Stimulated activated CD8-positive, alpha-beta memory T cell treated with anti-CD3 and anti-CD28 coated beads, Interleukin-7, amount 100 ng/mL, for 24 hours (primary cell): ENCODE measurements around the gene SEC61A1.

Experiments used
- DNase-seq: peaks from one replicate; pipeline ENCODE4 v3.0.0-alpha.2; 2020; ENCODE audit warnings: low read depth

Gene SEC61A1

DNA sequence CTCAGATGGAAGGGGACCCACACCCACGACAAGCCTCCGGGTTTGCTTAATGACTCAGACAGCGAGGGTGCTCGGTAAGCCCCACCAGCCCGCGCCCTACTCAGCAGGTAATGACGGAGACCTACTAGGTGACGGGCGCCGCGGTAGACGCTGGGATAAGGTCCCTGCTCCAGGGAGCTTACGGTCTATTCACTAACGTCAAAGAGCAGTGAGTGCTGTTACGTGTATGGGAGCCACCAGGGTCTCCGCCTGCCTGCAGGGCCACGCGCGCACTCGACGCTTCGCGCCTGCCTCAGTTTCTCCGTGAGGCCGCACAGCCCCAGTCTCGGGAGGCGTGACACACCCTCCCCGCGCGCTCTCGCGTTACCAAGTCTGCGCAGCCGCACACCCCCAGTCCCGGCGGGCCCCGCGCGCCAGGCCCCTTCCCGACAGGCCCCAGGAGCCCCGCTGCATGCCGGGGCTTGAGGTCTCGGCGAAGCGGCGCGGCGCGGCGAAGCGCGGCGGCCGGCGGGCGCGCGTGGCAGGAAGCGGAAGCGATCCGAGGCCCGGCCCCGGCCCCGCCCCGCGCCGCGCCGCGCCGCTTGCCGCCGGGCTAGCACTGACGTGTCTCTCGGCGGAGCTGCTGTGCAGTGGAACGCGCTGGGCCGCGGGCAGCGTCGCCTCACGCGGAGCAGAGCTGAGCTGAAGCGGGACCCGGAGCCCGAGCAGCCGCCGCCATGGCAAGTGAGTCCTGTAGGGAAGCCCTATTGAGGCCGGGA lies at the start of gene SEC61A1:
Gene SEC61A1 (plus strand): TSS at position 601 of the 758 bp plus-strand sequence. CDS start 116 bp downstream, at position 717.
- peak; percentile 92 for DNase-seq

DNA sequence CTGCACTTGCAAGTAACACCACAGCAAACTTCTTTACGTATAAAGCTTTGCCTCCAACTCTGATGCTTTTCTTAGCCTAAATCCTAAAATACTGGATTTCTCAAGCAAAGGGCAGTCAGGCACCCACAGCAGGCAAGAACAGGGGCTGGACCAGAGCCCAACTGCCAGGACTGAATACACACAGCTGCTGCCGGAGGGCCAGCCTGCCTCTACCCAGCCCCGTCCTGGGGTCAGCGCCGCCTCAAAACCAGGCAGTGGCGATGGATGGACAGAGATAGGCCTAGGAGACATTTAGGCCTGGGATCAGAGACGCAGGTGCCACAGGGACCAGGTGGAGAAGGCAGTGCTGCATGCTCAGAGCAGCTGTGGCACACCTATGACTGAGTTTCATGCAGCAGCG lies 47.6 kb upstream of the SEC61A1 start:
- no peak for DNase-seq

DNA sequence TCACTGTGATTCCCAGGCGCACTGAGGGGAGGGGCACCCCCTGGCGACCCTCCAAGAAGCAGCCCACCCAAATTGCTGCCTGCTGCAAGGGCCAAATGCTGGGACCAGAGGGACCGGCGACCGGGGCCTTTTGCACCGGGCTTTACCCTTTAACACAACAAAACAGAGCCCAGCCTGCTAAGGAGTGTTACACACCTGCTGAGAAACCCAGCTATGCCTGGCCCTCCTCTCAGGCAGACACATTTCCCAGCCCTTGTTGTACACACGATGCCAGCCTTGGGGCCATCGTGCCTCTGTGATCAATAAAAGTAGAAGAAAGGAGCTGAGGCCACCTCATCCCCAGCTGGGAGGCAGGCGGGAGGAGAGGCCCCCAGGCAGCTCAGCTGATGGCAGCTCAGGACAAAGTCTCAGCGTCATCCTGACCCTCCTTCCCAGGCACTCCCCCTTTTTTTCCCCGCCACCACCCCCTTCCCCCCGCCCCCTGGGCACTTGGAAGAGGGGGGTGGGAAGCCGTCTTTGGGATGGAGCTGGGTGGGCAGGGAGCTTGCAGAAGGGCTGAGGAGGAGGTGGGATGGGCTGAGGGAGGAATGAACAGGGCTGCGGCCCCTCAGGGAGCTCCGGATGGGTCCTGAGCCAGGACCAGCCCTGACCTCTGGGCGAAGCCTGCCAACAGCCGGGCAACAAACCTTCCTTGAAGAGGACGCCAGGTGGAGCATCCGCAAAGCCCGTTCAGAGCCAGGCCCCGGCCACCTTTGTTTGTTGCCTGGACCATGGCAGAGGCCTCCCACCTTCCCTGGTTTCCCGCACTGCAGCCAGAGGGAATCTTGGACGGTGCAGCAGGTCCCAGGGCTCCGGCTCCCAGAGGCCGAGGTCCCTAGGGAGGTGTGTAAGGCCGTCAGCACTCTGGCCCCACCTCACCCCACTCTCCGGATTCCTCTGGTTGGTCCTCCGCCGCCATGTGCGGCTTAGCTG lies 45.9 kb upstream of the SEC61A1 start:
- no peak for DNase-seq

DNA sequence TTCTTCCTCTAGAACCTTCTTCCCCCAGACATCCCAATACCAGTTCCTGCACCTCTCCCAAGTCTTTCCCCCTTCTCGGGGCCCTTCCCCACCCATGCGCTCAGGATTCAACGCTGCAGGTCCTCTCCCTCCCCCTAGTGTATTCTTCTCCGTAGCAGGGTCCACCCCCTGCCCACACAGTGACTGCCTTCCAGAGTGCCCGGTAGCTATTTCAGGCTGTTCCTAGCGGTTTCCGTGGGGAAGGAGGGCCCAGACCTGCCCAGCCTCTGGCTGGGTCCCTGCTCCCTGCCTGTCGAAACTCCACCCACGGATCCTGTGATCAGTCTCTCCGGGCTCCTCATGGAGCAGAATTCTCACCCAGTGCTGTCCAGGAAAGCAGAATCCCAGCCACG lies 45.2 kb upstream of the SEC61A1 start:
- DNase-seq = no peak

DNA sequence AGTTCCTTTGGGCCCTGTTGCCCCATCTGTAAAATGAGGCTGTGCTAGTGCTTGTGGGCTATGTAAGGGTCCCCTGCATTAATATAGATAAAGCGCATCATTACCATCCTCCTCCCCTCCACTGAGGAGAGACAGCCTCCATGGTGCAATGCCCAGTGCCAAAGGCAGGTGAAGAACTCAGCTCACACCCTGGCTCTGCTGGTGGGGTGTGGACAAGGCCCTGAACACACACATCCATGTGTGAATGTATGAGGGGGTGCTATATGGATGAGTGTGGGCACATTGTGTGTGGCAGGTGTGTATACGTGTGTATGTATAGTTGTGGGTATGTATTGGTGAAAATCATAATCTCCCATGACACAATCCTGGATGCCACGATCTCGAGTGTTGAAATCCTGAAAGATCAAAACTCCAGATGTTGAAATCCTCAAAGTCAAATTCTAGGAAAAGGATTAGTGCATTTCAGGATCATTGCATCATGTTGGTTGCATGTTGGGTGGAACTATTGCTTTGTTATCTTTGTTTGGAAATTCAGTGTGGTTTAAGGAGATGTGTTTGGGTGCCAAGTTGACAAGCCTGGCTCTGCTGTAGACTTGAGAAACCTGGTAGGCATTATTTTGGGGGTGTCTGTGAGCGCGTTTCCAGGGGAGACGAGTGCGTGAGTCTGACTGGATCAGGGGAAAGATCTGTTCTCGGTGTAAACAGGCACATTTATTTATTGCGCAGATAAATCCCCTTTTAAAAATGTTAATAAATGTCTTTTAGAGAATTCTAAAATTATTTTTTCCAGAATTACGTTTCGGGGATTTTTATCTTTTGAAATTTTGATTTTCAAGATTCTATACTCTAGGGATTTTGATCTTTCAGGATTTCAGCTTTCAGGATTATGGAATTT lies 42.0 kb upstream of the SEC61A1 start:
- DNase-seq = no peak

DNA sequence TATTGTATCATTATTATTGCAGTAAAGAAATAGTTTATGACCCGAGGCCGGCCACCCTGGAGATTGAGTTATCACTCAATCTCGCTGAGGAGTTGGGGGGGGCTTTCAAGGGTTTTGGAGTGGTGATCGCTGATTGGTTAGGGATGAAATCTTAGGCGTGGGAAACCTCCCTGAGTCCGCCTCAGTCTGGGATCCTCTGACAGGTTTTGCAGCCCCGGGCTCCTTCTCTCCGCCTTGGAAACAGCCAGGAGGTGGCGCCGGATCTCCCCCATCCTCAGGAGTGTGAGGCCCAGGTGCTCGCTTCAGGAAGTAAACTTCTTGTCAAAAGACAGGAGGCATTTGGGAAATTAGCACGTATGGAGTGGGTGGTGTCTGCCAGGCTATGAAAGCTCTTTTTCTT lies 41.1 kb upstream of the SEC61A1 start:
- DNase-seq = no peak

DNA sequence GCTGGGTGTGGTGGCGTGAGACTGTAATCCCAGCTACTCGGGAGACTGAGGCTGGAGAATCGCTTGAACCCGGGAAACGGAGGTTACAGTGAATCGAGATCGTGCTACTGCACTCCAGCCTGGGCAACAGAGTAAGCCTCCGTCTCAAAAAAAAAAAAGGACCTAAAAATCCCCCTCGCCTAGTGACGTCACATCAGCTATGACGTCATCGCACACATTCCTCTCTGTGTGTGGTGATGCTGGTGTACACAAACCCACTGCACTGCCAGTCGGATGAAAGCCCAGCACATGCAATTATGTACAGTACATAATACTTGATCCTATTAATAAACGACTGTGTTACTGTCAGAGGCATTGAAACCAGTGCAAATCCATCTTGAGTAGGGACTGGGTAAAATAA lies 40.2 kb upstream of the SEC61A1 start:
- DNase-seq = no peak

DNA sequence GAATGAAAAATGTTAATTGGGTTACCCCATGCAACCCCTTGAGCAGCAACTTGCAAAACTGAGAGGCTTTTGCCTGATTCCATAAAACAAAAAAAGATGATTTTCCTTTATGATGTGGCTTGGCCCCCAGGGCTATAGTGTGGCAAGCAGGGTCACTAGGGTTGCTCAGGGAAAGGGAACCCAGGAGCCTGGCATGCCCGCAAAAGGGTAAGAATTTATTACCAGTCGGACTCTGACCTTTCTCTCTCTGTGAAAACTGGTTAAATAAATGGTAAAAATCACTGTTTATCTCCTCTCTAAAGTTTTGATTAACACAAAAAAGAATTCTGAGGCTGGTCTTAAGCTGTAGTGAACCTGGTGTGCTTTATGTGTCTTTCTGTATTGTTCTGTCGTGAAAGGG lies 37.7 kb upstream of the SEC61A1 start:
- DNase-seq = no peak

DNA sequence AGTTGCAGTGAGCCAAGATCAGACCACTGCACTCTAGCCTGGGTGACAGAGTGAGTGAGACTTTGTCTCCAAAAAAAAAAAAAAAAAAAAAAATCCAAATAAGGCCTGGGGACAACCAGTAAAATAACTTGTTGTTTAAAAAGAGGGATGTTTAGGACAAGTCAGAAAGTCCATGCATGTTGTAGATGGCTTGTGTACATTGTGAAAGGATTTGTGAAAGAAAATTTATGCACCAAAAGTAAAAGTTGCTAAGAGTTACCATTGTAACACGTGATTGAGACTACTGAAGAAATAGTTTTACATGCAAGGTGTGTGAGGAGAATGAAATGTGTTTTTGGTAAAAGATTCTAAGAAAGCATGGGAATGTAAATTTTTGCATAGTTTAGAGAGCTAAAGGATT lies 35.7 kb upstream of the SEC61A1 start:
- no peak for DNase-seq

DNA sequence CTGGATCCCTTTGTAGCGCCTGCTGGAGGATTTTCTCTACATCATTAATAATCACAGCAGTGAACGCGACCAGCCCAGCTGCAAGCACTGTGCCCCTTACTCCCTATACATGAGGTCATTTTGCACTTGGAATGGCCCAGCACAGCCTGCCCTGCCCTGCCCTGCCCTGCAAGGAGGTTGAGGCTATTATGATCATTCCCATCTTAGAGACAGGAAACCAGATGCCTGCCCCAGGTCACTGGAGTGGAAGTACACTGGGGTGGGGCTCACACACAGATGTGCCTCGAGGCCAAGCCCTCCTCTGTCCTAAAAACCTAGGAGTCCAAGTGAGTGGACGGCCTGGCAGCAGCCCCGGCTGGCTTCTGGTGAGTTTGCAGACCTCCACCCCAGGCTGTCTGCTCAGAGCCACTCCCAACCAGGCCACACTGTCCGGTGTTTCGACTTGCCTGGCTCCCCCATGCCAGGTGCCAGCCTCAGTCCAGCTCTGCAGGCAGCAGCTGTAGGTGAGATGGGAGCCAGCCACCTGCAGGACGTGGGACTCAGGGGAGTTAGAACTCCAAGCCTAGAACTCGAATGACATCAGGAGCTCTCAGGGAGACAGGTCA lies 30.4 kb upstream of the SEC61A1 start:
- no peak for DNase-seq

DNA sequence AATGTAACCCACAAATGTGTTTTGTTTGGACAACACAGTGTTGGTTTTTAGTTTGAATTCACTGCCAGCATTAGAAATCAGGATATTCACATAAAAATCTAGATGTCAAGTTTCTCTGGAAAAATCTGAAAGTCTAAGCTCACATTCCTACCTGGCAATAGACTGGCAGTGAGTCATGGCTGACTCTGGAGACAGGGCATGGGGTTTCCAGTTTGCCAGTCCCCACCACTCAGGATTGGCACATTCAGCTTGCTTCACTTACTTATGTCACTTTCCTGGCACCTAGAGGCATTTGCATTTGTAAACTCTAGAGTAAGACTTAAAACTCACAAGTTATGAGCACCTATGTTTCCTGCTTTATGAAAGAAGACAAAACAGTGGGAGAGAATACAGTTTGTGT lies 19.1 kb upstream of the SEC61A1 start:
- no peak for DNase-seq

DNA sequence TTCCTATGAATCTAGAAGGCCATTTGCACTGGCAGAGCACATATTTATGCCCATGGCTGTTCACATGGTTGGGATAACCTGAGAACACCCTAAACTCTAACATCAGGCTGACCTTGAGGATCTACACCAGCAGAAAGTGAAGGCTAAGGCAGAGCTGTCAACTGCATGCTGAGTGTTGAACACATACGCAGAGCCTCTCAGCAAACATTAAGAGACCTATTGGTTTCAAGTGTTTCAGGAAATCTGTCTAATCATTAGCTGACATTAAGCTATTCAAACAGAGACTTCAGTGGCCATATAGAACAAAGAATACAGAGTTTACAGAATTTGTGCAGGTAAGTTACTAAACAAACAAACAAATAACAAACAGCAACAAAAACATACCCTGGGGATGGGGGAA lies 16.1 kb upstream of the SEC61A1 start:
- DNase-seq = no peak

DNA sequence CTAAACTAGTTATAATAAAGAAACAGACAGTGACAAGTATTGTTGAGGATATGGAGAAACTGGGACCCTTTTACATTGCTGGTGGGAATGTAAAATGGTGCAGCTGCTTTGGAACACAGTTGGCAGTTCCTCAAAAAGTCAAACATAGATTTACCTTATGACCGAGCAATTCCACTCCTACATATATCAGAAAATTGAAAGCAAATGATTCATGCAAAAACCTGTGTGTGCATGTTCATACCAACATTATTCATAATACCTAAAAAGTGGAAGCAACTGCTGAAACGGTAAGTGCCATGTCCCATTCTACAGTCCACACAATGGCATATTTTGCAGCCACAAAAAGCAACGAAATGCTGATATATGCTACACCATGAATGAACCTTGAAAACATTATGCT lies 12.2 kb upstream of the SEC61A1 start:
- no peak for DNase-seq

DNA sequence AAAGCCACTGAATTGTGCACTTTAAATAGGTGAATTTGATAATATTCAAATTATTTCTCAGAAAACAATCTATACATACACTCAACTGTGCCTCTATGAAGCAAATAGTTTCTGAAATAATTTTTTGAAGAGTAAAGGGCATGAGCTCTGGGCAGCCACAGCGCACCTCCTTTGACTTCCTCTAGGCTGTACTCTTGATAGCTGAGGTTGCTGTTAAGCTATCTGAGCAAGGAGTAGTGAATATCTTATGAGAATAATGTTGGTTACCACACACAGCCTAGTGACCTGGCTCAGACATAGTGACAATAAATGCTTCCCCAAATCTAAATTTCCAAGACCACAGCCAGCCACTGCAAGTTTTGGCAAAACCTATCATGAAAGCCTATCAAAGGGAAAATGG lies 11.6 kb upstream of the SEC61A1 start:
- DNase-seq = no peak

DNA sequence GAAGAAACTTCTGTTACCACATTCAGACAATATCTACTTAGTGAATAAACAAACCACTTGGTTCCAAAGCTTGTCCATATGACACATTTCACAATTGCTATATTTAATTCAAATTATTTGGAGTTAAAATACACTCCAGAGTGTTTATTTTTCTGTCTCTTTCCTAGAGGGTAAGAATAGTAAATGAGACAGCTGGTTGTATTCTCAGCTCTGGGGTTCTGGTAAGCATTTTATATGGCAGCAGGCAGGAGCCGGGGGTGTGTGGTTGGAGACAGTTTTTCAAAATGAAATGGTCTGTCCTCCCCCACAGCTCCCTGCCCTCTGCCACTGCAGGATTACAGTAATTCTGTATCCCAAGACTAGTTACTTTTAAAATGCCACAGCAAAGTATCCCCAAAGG lies 10.9 kb upstream of the SEC61A1 start:
- DNase-seq = no peak

DNA sequence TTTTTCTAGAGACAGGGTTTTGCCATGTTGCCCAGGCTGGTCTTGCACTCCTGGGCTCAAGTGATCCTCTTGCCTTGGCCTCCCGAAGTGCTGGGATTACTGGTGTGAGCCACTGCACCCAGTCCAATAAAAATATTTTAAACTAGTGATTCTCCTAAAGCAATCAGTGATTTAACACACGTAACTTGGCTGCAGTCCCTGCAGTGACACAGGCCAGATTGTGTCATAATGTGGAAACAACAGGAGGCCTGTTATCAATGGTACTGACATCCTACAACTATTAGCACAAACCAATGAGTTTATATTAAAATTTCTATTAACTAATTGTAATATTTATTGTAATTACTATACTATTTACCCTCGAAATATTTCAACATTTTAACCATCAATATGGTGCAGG lies 1.6 kb upstream of the SEC61A1 start:
- no peak for DNase-seq

DNA sequence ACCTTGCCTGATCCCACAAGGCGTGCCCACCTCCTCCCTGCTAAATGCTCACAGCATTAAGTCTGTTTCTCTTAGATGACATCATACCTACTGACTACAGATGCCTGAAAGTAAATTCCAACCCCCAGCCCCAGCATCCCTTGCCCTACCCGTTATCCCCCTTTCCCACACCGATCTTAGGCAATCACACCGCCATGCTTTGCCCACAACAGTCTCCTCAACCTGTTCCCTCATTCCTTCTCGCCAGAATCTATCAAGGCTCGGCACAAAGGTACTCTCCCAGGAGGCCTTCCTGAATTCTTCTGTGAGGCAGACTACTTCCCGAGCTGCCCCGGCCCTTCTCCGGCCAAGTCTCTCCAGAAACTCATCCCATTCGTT lies 789 bp upstream of the SEC61A1 start:
- no peak for DNase-seq

DNA sequence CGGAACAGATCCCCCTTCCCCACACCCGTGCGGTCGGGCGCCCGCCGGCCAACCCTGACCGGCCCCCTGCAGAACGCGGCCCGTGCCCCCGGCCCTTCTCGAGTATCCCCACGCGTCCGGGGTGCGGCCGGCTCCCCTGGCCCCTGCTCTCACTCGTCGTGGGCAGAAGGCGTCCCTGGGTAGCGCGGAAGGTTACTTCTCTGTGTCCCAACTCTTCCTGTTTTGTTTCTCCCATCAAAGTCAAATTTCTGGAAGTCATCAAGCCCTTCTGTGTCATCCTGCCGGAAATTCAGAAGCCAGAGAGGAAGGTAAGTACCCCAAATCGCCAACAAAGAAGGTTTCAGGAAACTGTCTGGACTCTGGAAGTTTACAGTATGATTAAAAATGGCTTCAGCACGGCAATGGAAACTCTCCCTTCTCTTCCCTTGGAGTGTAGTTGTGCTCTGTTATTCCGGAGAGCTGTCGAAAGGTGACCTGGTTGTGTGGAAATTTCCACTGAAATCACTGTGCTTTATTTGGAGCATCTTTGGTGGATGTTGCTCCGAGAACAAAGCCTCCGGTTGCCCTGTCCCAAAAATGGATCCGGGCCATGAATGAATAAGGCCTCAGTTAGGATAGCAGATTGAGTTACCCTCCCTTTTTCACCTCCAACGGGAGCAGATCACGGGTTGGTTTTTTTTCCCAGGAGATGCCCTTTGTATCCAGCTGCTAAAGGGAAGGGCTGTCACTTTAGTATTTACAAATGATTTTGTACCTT lies 536 bp downstream of the SEC61A1 start:
- DNase-seq = no peak

DNA sequence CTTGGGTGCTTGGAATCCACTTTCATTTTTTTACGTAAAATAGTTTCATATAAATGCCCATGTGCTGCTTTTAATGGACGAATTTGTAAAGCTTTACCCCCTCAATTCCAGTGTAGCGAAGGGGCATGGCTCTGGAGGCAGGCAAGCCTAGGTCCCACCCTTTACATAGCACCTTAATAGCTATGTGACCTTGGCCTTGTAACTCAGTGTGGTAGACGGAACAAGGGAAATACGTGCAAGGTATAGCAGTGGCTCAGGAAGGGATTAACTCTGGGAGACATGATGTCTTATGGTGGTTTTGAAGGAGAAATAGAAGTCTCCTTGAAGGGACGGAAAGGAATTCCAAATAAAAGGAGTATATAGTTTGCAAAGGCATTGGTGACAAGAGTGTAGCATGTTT lies 1.4 kb downstream of the SEC61A1 start:
- no peak for DNase-seq

DNA sequence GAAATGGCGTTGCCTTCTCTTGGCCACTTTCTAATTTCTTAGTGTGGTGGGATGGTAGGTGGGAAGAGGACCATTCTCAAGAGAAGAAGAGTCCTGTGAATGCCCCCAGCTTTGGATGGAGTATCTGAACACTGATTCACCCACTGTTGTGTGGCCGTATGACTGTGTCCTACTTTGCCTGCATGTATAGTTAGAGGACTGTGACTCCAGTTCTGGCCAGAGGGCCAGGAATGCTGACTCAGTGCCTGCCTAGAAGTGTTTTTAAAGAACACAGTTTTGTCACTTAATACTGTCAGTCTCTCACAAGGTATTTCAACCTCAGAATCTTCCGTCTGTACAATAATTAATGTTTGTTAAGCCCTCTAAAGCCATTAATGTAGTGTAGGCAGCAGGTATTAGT lies 2.1 kb downstream of the SEC61A1 start:
- no peak for DNase-seq

DNA sequence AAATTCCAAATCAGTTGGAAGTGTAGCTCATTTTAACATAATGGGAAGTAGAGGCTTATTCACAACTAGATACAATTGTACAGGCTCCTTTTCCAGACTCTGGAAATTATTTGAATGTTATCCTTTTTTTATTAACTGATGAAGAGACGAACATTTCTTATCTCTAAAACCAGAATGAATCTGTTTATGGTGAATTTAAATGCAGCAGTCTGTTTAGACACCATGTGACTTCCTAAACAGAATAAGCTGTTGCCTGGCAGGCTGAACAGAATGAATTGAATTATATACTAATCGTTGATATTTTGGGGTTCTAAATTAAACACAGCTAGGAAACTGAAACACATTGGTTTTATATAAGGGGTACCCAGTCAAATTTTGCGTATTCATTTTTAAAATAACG lies 4.0 kb downstream of the SEC61A1 start:
- DNase-seq = no peak
